GM21447 (cell line): ENCODE data around the gene EXOC4.

Experiments used
- ATAC-seq: cut with Tn5 transposase; IDR thresholded peaks from one replicate; pipeline ENCODE4 v1.9.1; 2021; ENCODE audit not compliant: unreplicated experiment

EXOC4 gene

GRCh38 chr7:134013249-134013648 lies 760.4 kb downstream of the EXOC4 start:
- ATAC-seq: no peak

GRCh38 chr7:134014935-134015334 lies 762.1 kb downstream of the EXOC4 start:
- ATAC-seq: no peak

GRCh38 chr7:134016223-134016941 lies 763.5 kb downstream of the EXOC4 start:
- ATAC-seq: no peak

GRCh38 chr7:134016942-134017303 lies 764.0 kb downstream of the EXOC4 start:
- ATAC-seq: no peak

- ATAC-seq: no peak
Measured at GRCh38 chr7:134018306-134018705, 765.4 kb downstream of the EXOC4 start.

GRCh38 chr7:134019251-134019650 lies 766.4 kb downstream of the EXOC4 start:
- ATAC-seq: no peak

- ATAC-seq: no peak
Measured at GRCh38 chr7:134021836-134022235, 769.0 kb downstream of the EXOC4 start.

GRCh38 chr7:134022286-134022911 lies 769.5 kb downstream of the EXOC4 start:
- ATAC-seq: no peak

- no peak for ATAC-seq
Measured at GRCh38 chr7:134024739-134025138, 771.9 kb downstream of the EXOC4 start.

- ATAC-seq: no peak
Measured at GRCh38 chr7:134028853-134029252, 776.0 kb downstream of the EXOC4 start.

- ATAC-seq: no peak
Measured at GRCh38 chr7:134029743-134030142, 776.9 kb downstream of the EXOC4 start.

- no peak for ATAC-seq
Measured at GRCh38 chr7:134030460-134030865, 777.6 kb downstream of the EXOC4 start.

GRCh38 chr7:134031835-134032617 lies 779.1 kb downstream of the EXOC4 start:
- no peak for ATAC-seq

- ATAC-seq: no peak
Measured at GRCh38 chr7:134034652-134035051, 781.8 kb downstream of the EXOC4 start.

GRCh38 chr7:134037991-134038390 lies 785.1 kb downstream of the EXOC4 start:
- ATAC-seq: no peak

GRCh38 chr7:134040988-134041387 lies 788.1 kb downstream of the EXOC4 start:
- no peak for ATAC-seq

GRCh38 chr7:134041477-134041876 lies 788.6 kb downstream of the EXOC4 start:
- ATAC-seq: no peak

- no peak for ATAC-seq
Measured at GRCh38 chr7:134042307-134042706, 789.4 kb downstream of the EXOC4 start.

GRCh38 chr7:134044682-134045081 lies 791.8 kb downstream of the EXOC4 start:
- no peak for ATAC-seq

GRCh38 chr7:134045716-134046115 lies 792.8 kb downstream of the EXOC4 start:
- ATAC-seq: peak; percentile 64

- no peak for ATAC-seq
Measured at GRCh38 chr7:134046594-134047128, 793.8 kb downstream of the EXOC4 start.

- ATAC-seq: no peak
Measured at GRCh38 chr7:134047675-134048074, 794.8 kb downstream of the EXOC4 start.
